UCSD-AML1 (cell line): ENCODE data around the gene SCNM1.
"Not testable (repeated sequence)": the region's sequence is repeated elsewhere in the genome, so short reads cannot be mapped to it uniquely, and the experiment has no call there.

Experiments
- DNase-seq: peaks from one replicate; lab custom pipeline; 2025; ENCODE audit not compliant: unreplicated experiment; lab: John Stamatoyannopoulos, UW

Gene SCNM1

DNA sequence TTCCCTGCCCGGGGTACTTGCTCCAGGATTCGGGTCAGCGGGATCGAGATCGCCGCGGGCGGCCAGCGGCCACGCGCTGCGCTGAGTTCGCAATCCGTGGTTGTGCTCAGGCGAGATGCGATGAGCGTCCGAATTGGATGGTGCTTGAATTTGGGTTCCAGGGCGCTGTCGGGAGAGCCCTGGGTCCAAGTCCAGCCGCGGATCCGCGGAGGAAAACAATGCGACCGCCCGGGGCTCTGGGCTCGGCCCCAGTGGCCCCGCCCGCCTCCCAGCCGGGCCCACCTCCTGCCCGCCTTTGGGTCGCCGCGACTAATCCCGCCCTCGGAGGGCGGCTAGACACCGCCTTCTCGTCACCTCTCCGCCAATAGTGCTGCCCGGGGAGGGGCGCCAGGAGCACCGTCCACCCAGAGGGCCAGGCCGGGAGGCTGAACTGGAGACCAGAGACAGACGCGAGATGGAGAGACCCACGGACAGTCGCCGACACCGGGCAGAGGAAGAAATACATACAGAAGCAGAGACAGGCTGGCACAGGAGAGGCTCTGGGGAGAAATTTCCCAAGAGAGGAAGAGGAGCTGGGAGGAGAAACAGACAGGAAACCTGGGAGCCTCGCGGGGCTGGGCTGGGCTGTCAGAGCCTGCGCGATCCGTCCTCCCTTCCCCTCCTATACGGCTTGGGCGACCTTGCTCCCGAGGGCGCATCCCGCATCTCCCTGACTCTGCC lies 19.4 kb upstream of the SCNM1 start, which contains the start of gene SEMA6C:
Gene SEMA6C (minus strand): TSS at position 220 of the 720 bp plus-strand sequence. CDS start 4,010 bp downstream, outside the sequence.
- DNase-seq, result peak; percentile 90

DNA sequence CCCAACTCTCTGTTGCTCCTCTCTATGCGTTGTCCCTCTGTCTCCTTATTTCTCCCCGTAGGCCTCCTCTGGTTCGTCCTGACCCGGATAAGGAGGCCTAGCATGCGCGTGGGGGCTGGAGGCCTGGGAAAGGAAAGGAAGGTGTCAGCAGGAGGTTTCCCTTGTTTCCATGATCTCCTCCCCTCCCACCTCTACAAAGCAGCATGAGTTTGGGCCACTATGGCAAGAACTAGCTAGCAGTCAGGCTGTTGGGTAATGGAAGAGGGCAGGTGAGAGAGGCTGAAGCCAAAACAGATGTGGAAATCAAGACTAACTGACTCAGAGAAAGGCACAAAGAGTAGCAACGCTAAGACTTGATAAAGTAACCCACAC lies 18.8 kb upstream of the SCNM1 start:
- peak; percentile 49 for DNase-seq

DNA sequence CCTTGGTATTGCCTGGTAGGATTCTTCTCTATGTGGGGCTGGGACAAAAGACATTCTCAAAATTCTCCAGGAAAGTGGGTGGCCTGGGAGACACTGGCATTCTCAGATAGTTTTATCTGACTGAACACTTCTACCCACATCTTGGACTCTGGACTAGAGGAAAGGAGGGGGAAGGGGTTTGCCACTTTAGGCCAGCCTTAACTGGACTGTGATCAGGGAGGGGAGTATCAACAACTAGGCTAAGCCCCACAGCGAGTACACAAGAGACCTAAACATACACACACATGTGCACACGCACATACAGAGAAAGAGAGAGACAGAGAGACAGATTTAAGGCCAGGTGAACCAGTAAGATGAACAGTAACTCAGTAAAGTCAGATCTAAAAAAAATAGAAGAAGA lies 18.3 kb upstream of the SCNM1 start:
- no peak for DNase-seq

GRCh38 chr1:151156515-151156819 lies 9.5 kb upstream of the SCNM1 start, which contains the start of gene TNFAIP8L2:
Gene TNFAIP8L2 (plus strand): TSS chr1:151156649. CDS start chr1:151158698, 2,049 bp downstream.
- DNase-seq, result peak; percentile 84

GRCh38 chr1:151157067-151157531 lies 8.8 kb upstream of the SCNM1 start:
- peak; percentile 89 for DNase-seq

DNA sequence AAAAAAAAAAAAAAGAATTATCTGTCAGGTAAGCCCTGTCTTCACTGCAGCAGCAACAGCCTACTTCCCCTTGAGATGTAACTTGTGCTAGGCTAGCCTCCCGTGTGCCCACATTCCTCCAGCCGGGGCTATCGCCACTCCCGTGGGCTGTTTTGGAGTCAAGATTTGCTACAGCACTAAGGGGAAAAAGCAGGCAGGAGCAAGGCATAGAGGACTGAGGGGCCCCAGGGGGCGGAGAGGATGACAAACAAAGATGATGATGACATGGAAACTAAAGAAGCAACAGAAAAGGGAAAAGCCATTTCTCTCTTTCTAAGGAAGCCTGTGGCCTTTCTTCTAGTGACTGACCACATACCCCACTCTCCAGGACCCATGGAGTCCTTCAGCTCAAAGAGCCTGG lies 7.6 kb upstream of the SCNM1 start:
- DNase-seq, result peak; percentile 21

DNA sequence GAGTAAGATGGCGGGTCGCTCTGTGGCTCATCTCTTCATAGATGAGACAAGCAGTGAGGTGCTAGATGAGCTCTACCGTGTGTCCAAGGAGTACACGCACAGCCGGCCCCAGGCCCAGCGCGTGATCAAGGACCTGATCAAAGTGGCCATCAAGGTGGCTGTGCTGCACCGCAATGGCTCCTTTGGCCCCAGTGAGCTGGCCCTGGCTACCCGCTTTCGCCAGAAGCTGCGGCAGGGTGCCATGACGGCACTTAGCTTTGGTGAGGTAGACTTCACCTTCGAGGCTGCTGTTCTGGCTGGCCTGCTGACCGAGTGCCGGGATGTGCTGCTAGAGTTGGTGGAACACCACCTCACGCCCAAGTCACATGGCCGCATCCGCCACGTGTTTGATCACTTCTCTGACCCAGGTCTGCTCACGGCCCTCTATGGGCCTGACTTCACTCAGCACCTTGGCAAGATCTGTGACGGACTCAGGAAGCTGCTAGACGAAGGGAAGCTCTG lies 7.1 kb upstream of the SCNM1 start:
- no peak for DNase-seq

- DNase-seq, result no peak
These were observed 6.6 kb upstream of the SCNM1 start for GRCh38 chr1:151159373-151159772.

- no peak for DNase-seq
These were observed 1.1 kb upstream of the SCNM1 start for GRCh38 chr1:151164732-151165280.

- no peak for DNase-seq
These were observed 635 bp upstream of the SCNM1 start for GRCh38 chr1:151165281-151165737.

DNA sequence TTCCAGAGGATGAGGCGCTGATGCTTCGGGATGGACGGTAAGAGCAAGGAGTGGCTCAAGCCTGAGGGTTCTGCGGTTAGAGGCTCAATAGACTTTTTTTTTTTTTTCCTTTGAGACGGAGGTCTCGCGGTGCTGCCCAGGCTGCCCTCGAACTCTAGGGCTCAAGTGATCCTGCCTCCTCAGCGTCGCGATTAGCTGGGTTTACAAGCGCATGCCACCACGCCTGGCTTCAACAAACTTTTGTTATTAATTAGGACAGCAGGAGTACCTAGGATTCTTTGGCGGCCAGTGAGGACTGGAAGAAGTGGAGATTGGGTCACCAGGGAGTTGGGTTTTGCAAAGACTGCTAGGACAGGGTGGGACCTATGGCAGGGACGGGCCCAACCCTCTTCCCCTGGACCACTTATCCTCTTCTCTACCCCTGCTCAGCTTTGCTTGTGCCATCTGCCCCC lies 587 bp downstream of the SCNM1 start:
- peak; percentile 52 for DNase-seq

- no peak for DNase-seq
These were observed 1.2 kb downstream of the SCNM1 start for GRCh38 chr1:151167116-151167515.

DNA sequence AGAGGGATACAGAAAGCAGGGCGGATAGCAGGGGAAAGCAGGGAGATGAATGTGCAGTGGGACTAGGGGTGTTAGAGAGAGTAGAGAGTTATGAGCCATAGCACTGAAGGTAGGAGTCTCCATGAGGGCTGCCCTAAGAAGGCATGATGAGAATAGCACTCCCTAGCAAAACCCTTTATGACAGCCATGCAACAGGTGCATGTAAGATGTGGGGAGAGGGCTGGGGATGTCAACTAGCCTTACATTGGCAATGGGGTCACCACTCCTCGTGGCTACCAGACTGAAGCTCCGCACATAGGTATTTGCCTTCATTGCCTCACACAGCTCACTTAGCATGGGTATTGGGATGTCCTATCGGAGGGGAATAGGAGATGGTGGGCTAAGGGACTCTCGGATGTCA lies 5.2 kb downstream of the SCNM1 start:
- DNase-seq, result no peak

DNA sequence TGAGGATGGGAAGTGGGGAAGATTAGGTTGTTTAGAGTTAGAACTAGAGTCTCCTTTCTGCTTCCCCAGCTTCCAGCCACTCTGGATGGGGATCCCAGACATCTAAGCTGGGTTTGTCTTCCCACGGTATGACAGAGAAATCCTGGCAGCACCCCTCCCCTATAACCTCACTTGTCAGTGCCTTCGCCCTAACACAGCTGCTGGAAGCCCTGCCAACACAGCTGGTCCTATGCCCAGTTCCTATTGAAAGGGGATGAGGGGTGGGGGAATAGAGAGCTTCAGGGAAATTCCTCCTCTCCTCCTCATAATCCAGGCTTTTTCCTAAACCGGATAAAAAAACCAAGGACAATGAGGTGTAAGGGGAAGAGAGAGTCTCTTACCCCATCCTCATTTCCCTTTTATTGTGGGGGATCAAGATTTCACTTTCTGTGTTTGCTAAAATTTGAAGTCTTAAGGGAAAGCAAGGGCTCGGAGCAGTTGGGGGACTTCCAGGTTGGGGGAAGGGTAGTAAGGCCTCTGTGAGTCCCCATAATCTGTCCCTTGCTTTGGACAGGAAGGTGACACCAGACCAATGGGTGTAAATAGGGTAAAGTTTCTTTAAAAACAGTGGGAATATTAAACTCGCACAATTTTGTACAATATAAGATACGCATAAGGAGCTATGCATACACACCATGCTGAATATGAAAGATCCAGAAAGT lies 9.2 kb downstream of the SCNM1 start:
- no peak for DNase-seq

DNA sequence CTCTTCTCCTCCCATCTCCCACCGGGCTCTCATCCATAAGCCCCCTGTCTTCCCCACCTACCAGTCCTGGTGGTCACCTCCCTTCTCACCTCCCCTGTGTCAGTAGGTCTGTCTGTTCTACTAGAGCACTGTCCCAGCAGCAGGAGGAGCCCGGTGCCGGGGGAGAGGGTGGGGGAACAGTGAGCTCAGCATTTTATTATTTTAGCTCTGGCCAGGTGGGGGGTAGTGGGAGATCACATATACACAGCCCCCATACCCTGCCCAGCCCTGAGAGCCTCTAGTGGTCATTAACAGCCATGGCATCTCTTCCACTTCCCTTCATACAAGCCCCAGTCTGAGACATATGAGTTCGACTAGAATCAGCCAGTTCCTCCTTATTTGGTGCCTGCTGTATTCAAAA lies 9.9 kb downstream of the SCNM1 start, which contains the start of gene TMOD4:
Gene TMOD4 (minus strand): TSS at position 119 of the 400 bp plus-strand sequence. CDS start 1,106 bp downstream, outside the sequence.
- DNase-seq, result no peak

DNA sequence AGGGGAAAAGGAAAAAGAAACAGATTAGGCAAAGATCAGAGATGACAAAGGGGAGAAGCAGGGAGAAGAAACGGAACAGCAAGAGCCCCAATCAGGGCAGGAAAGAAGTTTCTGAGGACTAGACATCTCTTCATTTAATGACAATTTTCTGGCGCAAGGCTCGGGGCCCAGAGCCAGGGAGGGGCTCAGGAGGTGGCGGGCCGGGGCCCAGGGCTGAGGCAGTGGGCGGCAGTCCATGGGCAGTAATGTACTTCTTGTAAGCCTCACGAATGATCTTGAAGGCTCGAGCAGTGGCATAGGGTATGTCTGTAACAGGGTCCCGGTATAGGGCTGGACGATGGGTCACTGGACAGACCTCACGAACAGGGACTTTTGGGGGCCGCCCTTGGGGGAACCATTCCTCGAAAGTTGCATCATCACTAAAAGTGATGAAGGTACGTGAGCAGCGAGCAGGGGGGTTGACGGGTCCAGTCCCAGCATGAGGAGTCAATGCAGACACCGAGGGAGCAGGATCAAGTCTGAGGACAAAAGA lies 10.6 kb downstream of the SCNM1 start:
- no peak for DNase-seq

DNA sequence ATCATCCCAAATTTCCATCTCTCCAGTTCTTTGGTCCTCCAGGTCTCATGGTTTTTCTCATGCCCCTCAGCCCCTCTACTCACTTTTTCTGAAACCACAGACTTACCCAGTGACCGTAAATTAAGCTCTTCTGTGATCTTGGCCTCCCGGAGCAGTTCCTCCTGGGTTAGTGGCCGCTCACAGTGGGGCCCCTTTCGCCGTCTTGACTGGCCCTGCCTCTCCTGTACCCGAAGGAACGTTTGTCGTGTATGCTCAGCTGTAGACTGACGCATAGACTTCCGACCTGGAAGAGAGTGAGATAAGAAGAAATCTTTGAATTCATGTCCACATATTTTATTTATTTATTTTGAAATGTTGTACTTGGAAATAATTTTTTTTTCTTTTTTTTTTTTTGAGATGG lies 18.3 kb downstream of the SCNM1 start:
- no peak for DNase-seq

- DNase-seq, result no peak
These were observed 21.3 kb downstream of the SCNM1 start for GRCh38 chr1:151187205-151187604.

DNA sequence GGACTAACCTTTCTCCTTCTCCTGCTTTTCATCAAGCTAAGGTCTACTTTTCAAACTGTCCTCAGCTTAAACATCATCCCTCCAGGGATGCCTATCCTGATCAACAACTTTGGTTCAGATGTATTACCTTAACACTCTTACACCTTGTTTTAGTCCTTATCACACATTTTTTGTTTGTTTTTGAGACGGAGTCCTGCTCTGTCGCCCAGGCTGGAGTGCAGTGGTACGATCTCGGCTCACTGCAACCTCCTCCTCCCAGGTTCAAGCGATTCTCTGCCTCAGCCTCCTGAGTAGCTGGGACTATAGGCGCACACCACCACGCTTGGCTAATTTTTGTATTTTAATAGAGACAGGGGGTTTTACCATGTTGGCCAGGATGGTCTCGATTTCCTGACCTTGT lies 22.7 kb downstream of the SCNM1 start:
- DNase-seq, result not testable (repeated sequence)

GRCh38 chr1:151189637-151190445 lies 23.9 kb downstream of the SCNM1 start, which contains the start of gene VPS72:
Gene VPS72 (minus strand): TSS chr1:151190197. CDS start chr1:151190121, 76 bp downstream.
- peak; percentile 86 for DNase-seq
